ENCODE data around the gene RNF186.
"Not testable (repeated sequence)": the region's sequence is repeated elsewhere in the genome, so short reads cannot be mapped to it uniquely, and the experiment has no call there.

Gene RNF186

DNA sequence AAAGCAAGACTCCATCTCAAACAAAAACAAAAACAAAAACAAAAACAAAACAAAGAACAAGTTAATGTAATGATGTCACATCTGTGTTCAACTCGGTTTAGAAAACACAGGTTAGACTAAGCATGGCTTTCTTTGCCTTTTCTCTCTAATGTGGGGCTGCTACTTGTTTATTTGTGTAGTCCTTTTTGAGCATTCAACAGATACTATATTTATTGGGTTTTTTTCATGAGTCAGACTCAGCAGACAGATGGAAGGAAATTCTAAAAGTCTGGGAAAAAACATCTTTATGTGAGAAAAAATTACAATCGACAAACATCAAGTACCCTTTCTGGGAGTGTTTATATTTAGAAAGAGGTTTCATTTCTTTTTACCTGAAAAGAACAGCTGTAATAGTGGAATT lies 44.8 kb upstream of the RNF186 start:
- TF ChIP-seq, protein P1, sequence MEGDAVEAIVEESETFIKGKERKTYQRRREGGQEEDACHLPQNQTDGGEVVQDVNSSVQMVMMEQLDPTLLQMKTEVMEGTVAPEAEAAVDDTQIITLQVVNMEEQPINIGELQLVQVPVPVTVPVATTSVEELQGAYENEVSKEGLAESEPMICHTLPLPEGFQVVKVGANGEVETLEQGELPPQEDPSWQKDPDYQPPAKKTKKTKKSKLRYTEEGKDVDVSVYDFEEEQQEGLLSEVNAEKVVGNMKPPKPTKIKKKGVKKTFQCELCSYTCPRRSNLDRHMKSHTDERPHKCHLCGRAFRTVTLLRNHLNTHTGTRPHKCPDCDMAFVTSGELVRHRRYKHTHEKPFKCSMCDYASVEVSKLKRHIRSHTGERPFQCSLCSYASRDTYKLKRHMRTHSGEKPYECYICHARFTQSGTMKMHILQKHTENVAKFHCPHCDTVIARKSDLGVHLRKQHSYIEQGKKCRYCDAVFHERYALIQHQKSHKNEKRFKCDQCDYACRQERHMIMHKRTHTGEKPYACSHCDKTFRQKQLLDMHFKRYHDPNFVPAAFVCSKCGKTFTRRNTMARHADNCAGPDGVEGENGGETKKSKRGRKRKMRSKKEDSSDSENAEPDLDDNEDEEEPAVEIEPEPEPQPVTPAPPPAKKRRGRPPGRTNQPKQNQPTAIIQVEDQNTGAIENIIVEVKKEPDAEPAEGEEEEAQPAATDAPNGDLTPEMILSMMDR (IDR thresholded peaks at IDR 0.05; ENCODE audit: insufficient read depth, low read length, missing control alignments) = no peak
- CTCF ChIA-PET = interaction anchor here (1.2 kb wide), 1 partner anchor 100 kb away, joined by 3 read pairs; no protein-coding TSS in a partner anchor
- DNase-seq (ENCODE audit: low read depth, low spot score) = no peak
- POLR2A ChIA-PET = no interaction called here
- no peak overlapping the region for H3K4me3 ChIP-seq (ENCODE audit: low read depth, low read length)

DNA sequence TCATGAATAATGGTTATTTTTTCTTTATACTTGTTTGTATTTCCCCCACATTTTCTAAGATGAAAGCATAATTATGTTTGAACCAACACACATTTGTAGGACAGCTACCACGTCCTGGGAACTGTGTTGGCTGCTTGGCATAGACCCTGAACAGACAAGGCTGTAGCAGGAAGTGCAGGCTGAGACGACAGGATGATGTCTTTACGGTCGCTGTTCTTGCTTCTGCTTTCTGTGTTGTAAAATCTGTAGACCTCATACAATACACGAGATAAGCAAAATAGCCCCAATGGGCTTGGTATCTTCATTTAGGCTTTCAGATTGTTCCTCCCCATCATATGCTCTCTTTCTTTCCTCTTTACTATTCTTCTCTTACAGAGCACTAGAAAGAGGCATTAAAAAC lies 43.8 kb upstream of the RNF186 start:
- no peak overlapping the region for H3K4me3 ChIP-seq (ENCODE audit: low read depth, low read length)
- TF ChIP-seq, protein P1 (IDR thresholded peaks at IDR 0.05; ENCODE audit: insufficient read depth, low read length, missing control alignments) = no peak
- POLR2A ChIA-PET = no interaction called here
- CTCF ChIA-PET = interaction anchor here (0.6 kb wide), 1 partner anchor 24 kb away, joined by 3 read pairs; the partner anchor contains the start of gene OTUD3
- no peak for DNase-seq (ENCODE audit: low read depth, low spot score)

DNA sequence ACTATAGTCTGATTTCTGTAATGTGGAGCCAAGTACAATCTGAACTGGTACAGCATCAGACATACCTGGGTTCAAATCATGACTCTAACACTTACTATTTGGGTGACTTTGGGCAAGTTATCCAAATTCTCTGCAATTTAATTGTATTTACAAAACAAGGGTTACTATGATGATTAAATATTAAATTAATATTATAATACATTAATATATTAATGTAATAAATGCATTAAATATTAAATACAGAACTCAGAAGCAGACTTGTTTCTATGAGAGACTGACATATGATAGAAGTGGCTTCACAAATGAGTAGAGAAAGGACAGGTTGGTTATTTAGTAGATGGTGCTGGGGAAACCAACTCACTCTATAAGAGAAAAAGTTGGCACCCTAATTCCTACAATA lies 39.8 kb upstream of the RNF186 start:
- TF ChIP-seq, protein P1 (IDR thresholded peaks at IDR 0.05; ENCODE audit: insufficient read depth, low read length, missing control alignments) = no peak
- ChIA-PET POLR2A (no interaction called here), CTCF (interaction anchor here (1.2 kb wide), 1 partner anchor 43 kb away, joined by 3 read pairs; no protein-coding TSS in a partner anchor)
- no peak for DNase-seq (ENCODE audit: low read depth, low spot score)
- no peak overlapping the region for H3K4me3 ChIP-seq (ENCODE audit: low read depth, low read length)

DNA sequence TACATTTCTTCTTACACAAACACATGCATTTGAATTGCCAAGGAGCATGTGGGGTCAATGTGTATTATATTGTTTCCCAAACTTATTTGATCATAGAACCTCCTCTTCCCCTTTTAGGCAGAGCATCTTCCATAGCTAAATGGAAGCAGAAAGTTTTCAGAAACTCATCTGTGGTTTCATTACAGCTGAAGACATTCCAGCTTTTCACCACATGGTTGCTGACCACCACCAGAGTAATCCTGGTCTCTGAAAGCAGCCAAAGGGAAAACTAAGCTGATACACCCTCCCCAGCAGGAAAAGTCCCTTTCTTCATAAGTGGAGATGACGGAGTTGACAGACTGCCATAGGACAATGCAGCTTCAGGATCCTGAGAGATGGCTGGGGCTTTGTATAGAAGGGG lies 37.0 kb upstream of the RNF186 start:
- TF ChIP-seq, protein P1 (IDR thresholded peaks at IDR 0.05; ENCODE audit: insufficient read depth, low read length, missing control alignments) = no peak
- ChIA-PET POLR2A (no interaction called here), CTCF (interaction anchor here (0.9 to 1.0 kb wide), 3 partner anchors 9 to 141 kb away, joined by 3 to 7 read pairs (median 3); partner anchors contain the start of gene OTUD3)
- H3K4me3 ChIP-seq (ENCODE audit: low read depth, low read length) = no peak overlapping the region
- no peak for DNase-seq (ENCODE audit: low read depth, low spot score)

DNA sequence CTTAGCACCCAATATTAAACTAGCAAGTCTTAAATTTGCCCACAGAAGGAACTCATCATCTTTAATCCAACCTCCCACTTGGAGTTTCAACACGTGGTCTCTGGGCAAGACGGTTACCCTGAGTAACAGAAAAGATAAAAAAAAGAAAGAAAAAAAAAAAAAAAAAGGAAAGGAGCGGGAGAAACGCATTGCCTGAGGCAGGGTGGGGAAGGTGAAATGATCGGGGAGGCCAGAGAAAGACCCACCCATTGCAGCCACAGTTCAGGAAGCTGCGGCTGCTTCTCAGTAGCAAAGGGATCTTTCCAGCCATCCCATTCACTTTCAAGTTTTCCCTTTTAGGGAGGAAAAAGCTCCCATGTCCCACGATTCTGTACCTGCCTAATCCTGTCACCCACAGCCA lies 35.1 kb upstream of the RNF186 start:
- ChIA-PET POLR2A (no interaction called here), CTCF (interaction anchor here (1.3 kb wide), 1 partner anchor 39 kb away, joined by 5 read pairs; no protein-coding TSS in a partner anchor)
- no peak overlapping the region for H3K4me3 ChIP-seq (ENCODE audit: low read depth, low read length)
- TF ChIP-seq, protein P1 (IDR thresholded peaks at IDR 0.05; ENCODE audit: insufficient read depth, low read length, missing control alignments) = no peak
- no peak for DNase-seq (ENCODE audit: low read depth, low spot score)

DNA sequence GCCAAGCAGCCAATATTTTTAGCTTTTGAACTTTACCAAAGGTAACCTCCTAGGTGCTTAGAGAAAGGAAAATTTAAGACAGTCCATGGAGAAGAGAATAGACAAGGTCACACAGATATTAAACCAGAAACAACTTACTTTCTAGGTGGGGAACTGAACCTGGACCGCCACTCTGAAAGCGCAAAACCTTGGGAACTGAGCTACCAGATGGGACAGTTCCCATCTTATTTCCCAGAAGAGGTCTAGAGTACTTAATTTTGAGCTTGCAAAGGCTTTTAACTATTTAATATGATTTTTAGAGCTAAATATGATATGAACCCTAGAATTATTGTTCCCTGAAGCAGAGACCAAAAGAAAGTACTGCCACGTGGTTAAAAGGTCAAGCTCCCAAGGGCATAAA lies 34.2 kb upstream of the RNF186 start:
- H3K4me3 ChIP-seq (ENCODE audit: low read depth, low read length); POLR2A ChIA-PET; DNase-seq (ENCODE audit: low read depth, low spot score): not testable (repeated sequence)
- CTCF ChIA-PET = interaction anchor here (0.7 to 2.4 kb wide), 4 partner anchors 13 to 134 kb away, joined by 3 to 6 read pairs (median 4); no protein-coding TSS in a partner anchor

DNA sequence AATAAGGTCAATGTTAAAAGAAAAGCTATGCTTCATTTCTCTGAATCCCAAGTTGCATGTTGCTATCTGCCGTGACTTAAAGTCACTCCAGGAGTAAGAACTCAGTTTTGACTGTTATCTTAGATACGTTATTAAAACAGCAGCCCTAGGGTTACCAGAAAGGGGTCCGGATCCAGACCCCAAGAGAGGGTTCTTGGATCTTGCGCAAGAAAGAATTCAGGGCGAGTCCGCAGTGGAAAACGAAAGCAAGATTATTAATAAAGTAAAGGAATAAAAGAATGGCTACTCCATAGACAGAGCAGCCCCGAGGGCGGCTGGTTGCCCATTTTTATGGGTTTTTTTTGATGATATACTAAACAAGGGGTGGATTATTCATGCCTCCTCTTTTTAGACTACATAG lies 32.3 kb upstream of the RNF186 start:
- H3K4me3 ChIP-seq (ENCODE audit: low read depth, low read length); DNase-seq (ENCODE audit: low read depth, low spot score); POLR2A ChIA-PET: not testable (repeated sequence)
- CTCF ChIA-PET = interaction anchor here (1.4 to 2.4 kb wide), 3 partner anchors 14 to 132 kb away, joined by 4 to 6 read pairs (median 5); no protein-coding TSS in a partner anchor

All from AG04449 (cell line).